PC-3 (cell line): ENCODE results near the gene VASN. TPM values are rescaled to one million over a fixed set of nuclear protein-coding genes. Genes with fewer than 3 reads are reported as not detected.

Experiments
- ATAC-seq: fragments of 200-7000 bp; cut with Tn5 transposase; 2 replicates; pipeline ENCODE4 v1.9.1; 2020; ENCODE audit warnings: mild to moderate bottlenecking, moderate library complexity
- BruUV-seq: library from RNA; stranded (reverse); fragments of 400-500 nt; replicated peaks from 2 replicates; lab custom pipeline; 2021; lab: Mats Ljungman, UMichigan
- CTCF ChIA-PET: fragments of 300-600 bp; sonication (Branson Sonifier 250); formaldehyde crosslinking; loops from one replicate; lab custom pipeline; 2022; ENCODE audit warnings: antibody characterized with exemption; lab: Charles Lee
- POLR2A ChIA-PET: fragments of 300-600 bp; sonication (Branson Sonifier 250); formaldehyde crosslinking; loops from one replicate; lab custom pipeline; 2022; ENCODE audit warnings: antibody characterized with exemption; ENCODE audit not compliant: unreplicated experiment; lab: Charles Lee
- DNase-seq: peaks from one replicate; pipeline ENCODE4 v3.0.0-alpha.2; 2015
- H2AFZ ChIP-seq: fragments of 300-600 bp; sonication (generic); 2 replicates; pipeline ENCODE4 v1.6.0; 2016; ENCODE audit warnings: antibody characterized with exemption, low read length
- H3F3A ChIP-seq: fragments of 300-600 bp; sonication (generic); one replicate; pipeline ENCODE4 v1.6.0; 2017; ENCODE audit warnings: antibody characterized with exemption, low read length, control low read depth, mild to moderate bottlenecking; ENCODE audit not compliant: unreplicated experiment
- H3K27ac ChIP-seq: fragments of 300-600 bp; sonication (generic); 2 replicates; pipeline ENCODE4 v1.5.1; 2016; ENCODE audit warnings: mild to moderate bottlenecking, low read length
- H3K27me3 ChIP-seq: fragments of 300-600 bp; sonication (generic); 2 replicates; pipeline ENCODE4 v1.6.1; 2016; ENCODE audit warnings: low read length, mixed read lengths
- H3K36me3 ChIP-seq: fragments of 300-600 bp; sonication (generic); 2 replicates; pipeline ENCODE4 v1.6.1; 2016; ENCODE audit warnings: low read depth, mixed run types, low read length, mixed read lengths
- H3K4me1 ChIP-seq: fragments of 300-600 bp; sonication (generic); 2 replicates; pipeline ENCODE4 v1.5.1; 2016; ENCODE audit warnings: low read length; ENCODE audit not compliant: insufficient read depth
- H3K4me2 ChIP-seq: fragments of 300-600 bp; sonication (generic); 2 replicates; pipeline ENCODE4 v1.6.0; 2016; ENCODE audit warnings: low read length
- H3K4me3 ChIP-seq: fragments of 300-600 bp; sonication (generic); 2 replicates; pipeline ENCODE4 v1.5.1; 2016; ENCODE audit warnings: mild to moderate bottlenecking, low read length, mixed read lengths
- H3K79me2 ChIP-seq: fragments of 300-600 bp; sonication (generic); 2 replicates; pipeline ENCODE4 v1.6.1; 2017; ENCODE audit warnings: low read length, mixed read lengths
- H3K9ac ChIP-seq: fragments of 300-600 bp; sonication (generic); 2 replicates; pipeline ENCODE4 v1.6.0; 2016; ENCODE audit warnings: mild to moderate bottlenecking, low read length
- H3K9me2 ChIP-seq: fragments of 300-600 bp; sonication (generic); replicated peaks from 2 replicates; pipeline ENCODE4 v1.6.1; 2016; ENCODE audit warnings: mixed run types, low read length, mixed read lengths
- H3K9me3 ChIP-seq: fragments of 300-600 bp; sonication (generic); 2 replicates; pipeline ENCODE4 v1.6.1; 2016; ENCODE audit warnings: low read length, mixed read lengths
- H4K20me1 ChIP-seq: fragments of 300-600 bp; sonication (generic); 2 replicates; pipeline ENCODE4 v1.6.1; 2016; ENCODE audit warnings: low read length, mixed read lengths
- CTCF ChIP-seq: fragments of 300-600 bp; sonication (generic); conservative IDR thresholded peaks from 2 replicates; pipeline ENCODE4 v1.5.1; 2017; ENCODE audit warnings: antibody characterized with exemption, low read depth, mild to moderate bottlenecking, low read length
- EZH2 ChIP-seq: fragments of 300-600 bp; sonication (generic); IDR thresholded peaks from one replicate; pipeline ENCODE4 v1.6.1; 2017; ENCODE audit warnings: antibody characterized with exemption, mild to moderate bottlenecking, low read length; ENCODE audit not compliant: unreplicated experiment
- EZH2phosphoT487 ChIP-seq: fragments of 300-600 bp; sonication (generic); IDR thresholded peaks from 2 replicates; pipeline ENCODE4 v1.6.1; 2018; ENCODE audit warnings: mild to moderate bottlenecking, antibody characterized with exemption, low read length, borderline replicate concordance
- intact Hi-C: fragments of 100-400 bp; cut with micrococcal nuclease; formaldehyde crosslinking; loops from 2 replicates; pipeline ENCODE4 v1.9.0; 2023
- total RNA-seq: library from RNA; depleted of rRNA; stranded (reverse); fragments of >200 nt; gene quantifications from 2 replicates; pipeline ENCODE4 v1.2.3, GENCODE V29; 2014

Gene VASN
- total RNA-seq, 1 experiment from 2014 or later: 12.2 TPM

GRCh38 chr16:4345836-4346781 lies 25.5 kb upstream of the VASN start:
- Histone ChIP-seq H2AFZ (no peak overlapping the region), H3F3A (no peaks in the 10 kb centered on the region), H3K27ac (no peak overlapping the region), H4K20me1 (peaks cover 5% of the 10 kb centered on the region; the same call in 1 of the 2 replicates), H3K27me3 (no peaks in the 10 kb centered on the region), H3K36me3 (no peaks in the 10 kb centered on the region), H3K9me2 (no peaks in the 10 kb centered on the region), H3K4me2 (no peak overlapping the region), H3K9ac (no peak overlapping the region), H3K9me3 (no peaks in the 10 kb centered on the region), H3K4me1 (no peaks in the 10 kb centered on the region), H3K4me3 (no peak overlapping the region), H3K79me2 (peaks cover 73% of the 10 kb centered on the region)
- CTCF ChIA-PET: interaction anchor here (1.2 kb wide), 1 partner anchor 56 kb away, joined by 3 read pairs; no protein-coding TSS in a partner anchor
- intact Hi-C loops: no loop called here
- DNase-seq: no peak
- no TSS peak for BruUV-seq
- POLR2A ChIA-PET: interaction anchor here (0.5 kb wide), 1 partner anchor 73 kb away, joined by 8 read pairs; the partner anchor contains the start of gene TFAP4
- no peak for TF ChIP-seq EZH2phosphoT487
- no peak for TF ChIP-seq EZH2
- no peak for TF ChIP-seq CTCF
- ATAC-seq: no peak

DNA sequence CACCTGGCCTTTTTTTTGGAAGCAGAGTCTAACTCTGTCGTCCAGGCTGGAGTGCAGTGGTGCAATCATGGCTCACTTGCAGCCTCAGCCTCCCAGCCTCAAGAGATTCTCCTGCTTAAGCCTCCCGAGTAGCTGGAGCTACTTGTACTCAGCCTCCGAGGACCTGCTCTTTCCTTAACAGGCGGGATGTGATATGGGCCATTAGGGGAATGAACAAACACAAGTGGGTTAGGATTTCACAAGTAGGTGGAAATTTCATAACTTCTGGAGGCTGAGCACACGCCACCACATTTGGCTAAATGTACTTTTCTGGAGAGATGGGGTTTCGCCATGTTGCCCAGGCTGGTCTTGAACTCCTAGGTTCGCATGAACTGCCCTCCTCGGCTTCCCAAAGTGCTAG lies 24.6 kb upstream of the VASN start:
- ATAC-seq (no peak), DNase-seq (no peak)
- H3K4me1 ChIP-seq: peaks cover 6% of the 10 kb centered on the region; the same call in 1 of the 2 replicates
- no peak overlapping the region for H3K4me3 ChIP-seq
- no peaks in the 10 kb centered on the region for H3K9me2 ChIP-seq
- H3K27me3 ChIP-seq: no peaks in the 10 kb centered on the region
- no peaks in the 10 kb centered on the region for H3K36me3 ChIP-seq
- no peaks in the 10 kb centered on the region for H3K9me3 ChIP-seq
- ChIA-PET POLR2A (no interaction called here), CTCF (interaction anchor here (1.2 kb wide), 1 partner anchor 57 kb away, joined by 3 read pairs; no protein-coding TSS in a partner anchor)
- no peak for TF ChIP-seq CTCF
- H3K4me2 ChIP-seq: no peak overlapping the region
- H4K20me1 ChIP-seq: peaks cover 5% of the 10 kb centered on the region; the same call in 1 of the 2 replicates
- H3K9ac ChIP-seq: no peak overlapping the region
- peaks cover 73% of the 10 kb centered on the region for H3K79me2 ChIP-seq
- no peaks in the 10 kb centered on the region for H3F3A ChIP-seq
- intact Hi-C loops: no loop called here
- H2AFZ ChIP-seq: no peak overlapping the region
- no TSS peak for BruUV-seq
- no peak overlapping the region for H3K27ac ChIP-seq
